ENCODE measurements around the gene PLCH1. TPM values are rescaled to one million over a fixed set of nuclear protein-coding genes. Genes with fewer than 3 reads are reported as not detected.

PLCH1 gene
- total and polyA plus RNA-seq, 7 donors: 0.03 to 1.1 (median 0.06) TPM; not detected in 2

DNA sequence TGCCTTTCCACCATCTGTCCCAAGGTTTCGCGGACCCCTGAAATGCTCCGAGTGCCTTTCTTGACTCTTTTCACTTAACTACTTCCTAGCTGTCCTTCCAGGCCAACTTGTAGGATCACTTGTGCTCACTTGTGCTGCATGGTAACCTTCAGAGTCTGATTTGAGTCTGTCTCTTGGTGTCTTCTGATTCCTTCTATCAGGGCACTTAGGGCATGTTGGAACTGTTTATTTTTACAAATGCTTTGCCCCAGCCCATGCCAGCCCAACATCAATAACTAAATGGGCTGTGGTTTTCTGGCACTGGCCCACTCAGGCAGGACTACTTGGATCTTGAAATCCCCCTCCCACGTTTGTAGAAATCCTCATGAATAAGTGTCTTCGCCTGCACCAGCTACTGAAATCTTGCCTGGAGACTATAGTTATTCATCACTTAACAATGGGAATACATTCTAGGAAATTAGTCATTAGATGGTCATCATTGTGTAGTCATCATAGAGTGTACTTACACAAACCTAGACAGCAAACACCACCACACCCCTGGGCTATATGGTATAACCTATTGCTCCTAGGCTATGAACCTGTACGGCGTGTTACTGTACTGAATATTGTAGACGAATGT, 328.3 kb downstream of the PLCH1 start:
- intact Hi-C loops (cut with DNase I): no loop called here
- H3K4me3 ChIP-seq: no peak overlapping the region
- DNase-seq (no peak), ATAC-seq (no peak)
- TF ChIP-seq, protein P1, sequence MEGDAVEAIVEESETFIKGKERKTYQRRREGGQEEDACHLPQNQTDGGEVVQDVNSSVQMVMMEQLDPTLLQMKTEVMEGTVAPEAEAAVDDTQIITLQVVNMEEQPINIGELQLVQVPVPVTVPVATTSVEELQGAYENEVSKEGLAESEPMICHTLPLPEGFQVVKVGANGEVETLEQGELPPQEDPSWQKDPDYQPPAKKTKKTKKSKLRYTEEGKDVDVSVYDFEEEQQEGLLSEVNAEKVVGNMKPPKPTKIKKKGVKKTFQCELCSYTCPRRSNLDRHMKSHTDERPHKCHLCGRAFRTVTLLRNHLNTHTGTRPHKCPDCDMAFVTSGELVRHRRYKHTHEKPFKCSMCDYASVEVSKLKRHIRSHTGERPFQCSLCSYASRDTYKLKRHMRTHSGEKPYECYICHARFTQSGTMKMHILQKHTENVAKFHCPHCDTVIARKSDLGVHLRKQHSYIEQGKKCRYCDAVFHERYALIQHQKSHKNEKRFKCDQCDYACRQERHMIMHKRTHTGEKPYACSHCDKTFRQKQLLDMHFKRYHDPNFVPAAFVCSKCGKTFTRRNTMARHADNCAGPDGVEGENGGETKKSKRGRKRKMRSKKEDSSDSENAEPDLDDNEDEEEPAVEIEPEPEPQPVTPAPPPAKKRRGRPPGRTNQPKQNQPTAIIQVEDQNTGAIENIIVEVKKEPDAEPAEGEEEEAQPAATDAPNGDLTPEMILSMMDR (IDR thresholded peaks at IDR 0.05): no peak
- no peaks in the 10 kb centered on the region for H3K9me3 ChIP-seq
- 83 to 91% (median 89%) methylated on average over 8 of the region's 8 CpGs for WGBS, 3 donors
- H3K36me3 ChIP-seq (ENCODE audit: insufficient read depth in 1 of 2, low read depth in 1 of 2): no peaks in the 10 kb centered on the region
- H3K4me1 ChIP-seq: no peaks in the 10 kb centered on the region
- no peak overlapping the region for H3K27ac ChIP-seq
- H3K27me3 ChIP-seq (ENCODE audit: insufficient read depth in 3 of 3, low read length in 2 of 3): peaks cover 0 to 3% (median 0%) of the 10 kb centered on the region in 3 donors

DNA sequence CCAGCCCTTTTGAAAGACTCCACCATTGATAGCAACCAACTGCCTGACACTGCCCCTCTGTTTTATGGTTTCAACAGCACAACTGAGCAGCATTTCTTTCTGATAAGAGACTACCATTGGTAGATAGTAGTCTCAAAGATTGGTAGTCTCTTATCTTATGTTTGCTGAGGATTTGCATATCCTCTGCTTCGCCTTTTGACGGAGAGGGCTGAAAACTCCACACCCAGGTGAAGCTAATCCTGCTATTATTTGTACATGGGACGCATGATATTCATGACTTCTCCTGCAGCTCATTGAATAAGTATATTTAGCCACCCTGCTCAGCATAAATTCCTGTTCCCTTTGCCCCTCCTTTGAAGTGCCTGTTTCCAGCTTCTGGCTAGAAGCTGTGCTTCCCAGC, 332.0 kb downstream of the PLCH1 start:
- WGBS, 3 donors: 83 to 91% (median 86%) methylated on average over 3 of the region's 3 CpGs
- TF ChIP-seq, protein P1 (IDR thresholded peaks at IDR 0.05): no peak
- no peaks in the 10 kb centered on the region for H3K4me1 ChIP-seq
- no peak for DNase-seq
- no peak overlapping the region for H3K4me3 ChIP-seq
- no peak for ATAC-seq
- H3K27ac ChIP-seq: no peak overlapping the region
- intact Hi-C loops (cut with DNase I): no loop called here
- H3K27me3 ChIP-seq (ENCODE audit: insufficient read depth in 3 of 3, low read length in 2 of 3): no peaks in the 10 kb centered on the region
- no peaks in the 10 kb centered on the region for H3K9me3 ChIP-seq
- no peaks in the 10 kb centered on the region for H3K36me3 ChIP-seq (ENCODE audit: insufficient read depth in 1 of 2, low read depth in 1 of 2)

DNA sequence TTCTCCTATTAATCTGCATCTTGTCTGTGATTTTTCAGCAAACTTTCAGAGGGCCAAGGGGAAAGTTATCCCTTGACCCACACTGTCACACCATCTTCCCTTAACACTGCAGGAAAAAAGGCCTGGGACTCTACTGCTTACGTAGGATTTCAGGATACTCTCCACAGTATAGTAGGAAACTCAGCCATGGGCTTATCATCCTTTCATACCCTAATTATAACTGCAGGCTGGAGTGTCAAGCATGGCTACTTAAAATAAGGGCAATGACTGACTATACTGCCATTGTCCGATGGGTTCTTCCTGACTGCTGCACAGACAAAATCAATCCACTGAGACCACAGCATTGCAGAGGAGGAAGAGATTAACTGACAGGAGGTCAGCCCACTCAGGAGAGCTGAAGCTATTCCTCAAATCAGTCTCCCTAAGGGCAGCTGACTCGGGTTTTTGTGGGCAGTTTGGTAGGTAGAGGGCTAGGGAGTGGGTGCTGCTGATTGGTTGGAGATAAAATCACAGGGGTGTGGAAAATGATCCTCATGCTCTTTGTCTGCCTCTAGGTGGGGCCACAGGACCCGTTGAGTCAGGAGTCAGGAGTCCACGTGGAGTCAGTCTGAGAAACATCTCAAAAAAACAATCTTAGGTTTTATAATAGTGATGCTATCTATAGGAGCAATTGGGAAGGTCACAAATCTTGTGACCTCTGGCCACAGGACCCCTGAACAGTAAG, 333.2 kb downstream of the PLCH1 start:
- H3K4me3 ChIP-seq: no peak overlapping the region

DNA sequence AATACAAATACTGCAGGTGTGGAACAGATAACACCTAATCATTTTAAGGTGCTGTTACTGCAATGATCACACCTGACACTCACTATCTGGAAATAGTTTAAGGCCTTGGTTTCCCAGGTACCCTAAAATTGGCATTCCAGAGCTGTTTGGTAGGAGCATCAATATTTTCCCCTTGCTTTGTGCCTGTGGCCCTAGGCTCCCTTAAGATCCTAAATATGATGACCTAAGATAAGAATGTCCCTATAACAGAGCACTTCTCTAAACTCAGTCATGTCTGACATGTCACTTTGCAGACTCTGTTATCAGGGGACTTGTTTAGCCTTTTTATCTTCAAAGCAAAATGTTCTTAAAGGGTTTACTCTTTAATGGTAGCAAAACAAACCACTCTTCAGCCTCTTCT, 335.5 kb downstream of the PLCH1 start:
- Histone ChIP-seq H3K4me1 (no peaks in the 10 kb centered on the region), H3K9me3 (no peaks in the 10 kb centered on the region), H3K36me3 (ENCODE audit: insufficient read depth in 1 of 2, low read depth in 1 of 2) (no peaks in the 10 kb centered on the region), H3K27me3 (ENCODE audit: insufficient read depth in 3 of 3, low read length in 2 of 3) (no peaks in the 10 kb centered on the region), H3K4me3 (no peak overlapping the region), H3K27ac (no peak overlapping the region)
- ATAC-seq: no peak
- intact Hi-C loops (cut with DNase I): no loop called here
- TF ChIP-seq, protein P1 (IDR thresholded peaks at IDR 0.05): no peak
- DNase-seq: no peak

More for the DNA sequence above, 333.2 kb downstream of the PLCH1 start:
- Histone ChIP-seq H3K27ac (no peak overlapping the region), H3K36me3 (ENCODE audit: insufficient read depth in 1 of 2, low read depth in 1 of 2) (no peaks in the 10 kb centered on the region), H3K9me3 (no peaks in the 10 kb centered on the region), H3K27me3 (ENCODE audit: insufficient read depth in 3 of 3, low read length in 2 of 3) (no peaks in the 10 kb centered on the region), H3K4me1 (no peaks in the 10 kb centered on the region)
- DNase-seq: no peak
- WGBS, 3 donors: 73 to 75% (median 75%) methylated on average over 5 of the region's 5 CpGs
- intact Hi-C loops (cut with DNase I): no loop called here
- ATAC-seq: no peak
- TF ChIP-seq, protein P1 (IDR thresholded peaks at IDR 0.05): no peak
